BLaER1 (cell line): ENCODE data around the gene ARID1B.

Experiments
- H3K27ac ChIP-seq: shearing (Covaris generic); formaldehyde crosslinking; 2 replicates; pipeline ENCODE4 v1.8.1; 2022
- H3K27me3 ChIP-seq: shearing (Covaris generic); formaldehyde crosslinking; 2 replicates; pipeline ENCODE4 v1.8.1; 2022
- H3K36me3 ChIP-seq: shearing (Covaris generic); formaldehyde crosslinking; 2 replicates; pipeline ENCODE4 v1.8.1; 2022
- H3K4me1 ChIP-seq: shearing (Covaris generic); formaldehyde crosslinking; 2 replicates; pipeline ENCODE4 v1.8.1; 2022
- H3K4me2 ChIP-seq: shearing (Covaris generic); formaldehyde crosslinking; 2 replicates; pipeline ENCODE4 v1.8.1; 2022
- H3K4me3 ChIP-seq: shearing (Covaris generic); formaldehyde crosslinking; 2 replicates; pipeline ENCODE4 v1.8.1; 2022
- H3K9ac ChIP-seq: shearing (Covaris generic); formaldehyde crosslinking; 2 replicates; pipeline ENCODE4 v1.8.1; 2022
- H3K9me3 ChIP-seq: shearing (Covaris generic); formaldehyde crosslinking; 2 replicates; pipeline ENCODE4 v1.8.1; 2022
- H4K20me1 ChIP-seq: shearing (Covaris generic); formaldehyde crosslinking; 2 replicates; pipeline ENCODE4 v1.8.1; 2022
- Cebpa-rat ChIP-seq: shearing (Covaris generic); IDR thresholded peaks from 2 replicates; pipeline ENCODE4 v1.8.1; 2022

The ARID1B gene

DNA sequence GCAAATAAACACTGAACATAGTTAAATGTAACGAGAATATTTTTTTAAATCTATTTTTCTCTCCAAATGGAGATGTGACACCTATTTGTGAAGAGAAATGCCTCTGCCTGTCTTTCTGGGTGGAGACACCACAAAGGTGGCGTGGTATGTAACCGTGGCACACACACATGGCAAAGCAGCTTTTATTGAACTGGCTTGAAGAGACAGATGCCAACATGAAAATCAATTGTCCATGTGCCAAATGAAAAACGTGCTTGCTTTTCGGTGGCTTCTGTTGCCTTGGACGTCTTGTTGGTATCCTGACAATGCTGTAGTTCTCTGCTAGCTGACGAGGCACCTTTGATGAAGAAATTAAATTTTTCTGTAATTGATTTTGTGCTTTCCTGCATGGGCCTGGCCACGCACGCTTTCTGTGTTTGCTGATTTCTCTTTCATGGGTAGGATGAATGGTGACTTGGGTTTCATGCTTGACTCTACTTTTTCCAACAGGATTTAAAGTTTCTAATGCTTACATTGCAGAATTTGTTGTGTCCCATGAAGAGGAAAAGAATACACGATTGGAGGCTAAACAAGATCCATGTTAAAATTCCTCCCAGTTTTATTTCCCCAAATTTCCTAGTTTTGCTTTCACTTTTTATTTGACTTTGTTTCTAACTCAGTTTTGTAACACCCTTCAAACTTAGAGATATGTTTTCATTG is 343.5 kb downstream of the ARID1B start:
- Histone ChIP-seq H3K4me2 (no peak overlapping the region), H3K27me3 (no peaks in the 10 kb centered on the region), H3K4me3 (no peak overlapping the region), H3K9ac (no peak overlapping the region), H3K4me1 (no peaks in the 10 kb centered on the region), H4K20me1 (peaks cover 35% of the 10 kb centered on the region; the same call in 1 of the 2 replicates), H3K9me3 (no peaks in the 10 kb centered on the region), H3K36me3 (peaks cover 64% of the 10 kb centered on the region), H3K27ac (no peak overlapping the region)
- no peak for TF ChIP-seq Cebpa-rat

DNA sequence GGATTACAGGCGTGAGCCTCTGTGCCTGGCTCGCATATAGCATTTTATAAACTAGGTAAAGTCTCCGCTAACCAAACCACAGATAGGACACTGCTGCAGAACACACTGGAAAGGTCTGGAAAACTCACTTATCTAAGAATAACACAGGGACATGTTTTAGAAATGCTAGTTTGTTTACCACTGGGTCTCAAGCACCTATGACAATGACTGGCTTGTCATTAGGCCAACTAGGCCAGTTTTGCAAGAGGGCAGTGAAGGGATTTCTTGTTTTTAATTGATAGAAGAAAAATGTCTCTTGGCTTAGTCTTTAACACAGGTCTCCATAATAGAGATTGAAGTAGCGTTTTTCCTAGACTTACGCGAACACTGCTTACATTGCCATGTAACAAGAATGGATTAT is 344.7 kb downstream of the ARID1B start:
- Histone ChIP-seq H3K9ac (no peak overlapping the region), H3K4me2 (no peak overlapping the region), H3K27me3 (no peaks in the 10 kb centered on the region), H4K20me1 (peaks cover 24% of the 10 kb centered on the region; the same call in 1 of the 2 replicates), H3K4me1 (no peaks in the 10 kb centered on the region), H3K9me3 (no peaks in the 10 kb centered on the region), H3K36me3 (peaks cover 68% of the 10 kb centered on the region), H3K27ac (no peak overlapping the region), H3K4me3 (no peak overlapping the region)
- no peak for TF ChIP-seq Cebpa-rat

DNA sequence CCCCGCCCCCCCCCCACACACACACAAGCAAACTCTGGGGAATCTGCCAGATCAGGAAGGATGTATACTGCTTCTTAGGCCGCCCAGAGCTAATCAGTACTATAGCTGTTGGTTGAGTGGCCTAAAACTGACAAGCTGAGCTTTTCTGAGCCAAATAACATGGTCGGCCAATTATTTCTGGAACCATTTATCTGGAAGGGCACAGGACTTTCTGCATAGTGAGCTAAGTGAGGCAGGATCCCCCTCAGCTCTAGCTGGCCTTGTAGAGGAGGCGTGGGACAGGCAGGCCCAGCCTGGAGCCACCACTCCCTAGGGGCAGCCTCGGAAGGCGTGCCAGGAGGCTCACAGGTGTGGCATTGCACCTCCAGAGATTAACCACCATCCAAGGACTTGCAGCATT is 346.1 kb downstream of the ARID1B start:
- no peaks in the 10 kb centered on the region for H3K4me1 ChIP-seq
- H3K36me3 ChIP-seq = peaks cover 69% of the 10 kb centered on the region
- no peak overlapping the region for H3K4me2 ChIP-seq
- H3K9ac ChIP-seq = no peak overlapping the region
- H3K27ac ChIP-seq = no peak overlapping the region
- no peak for TF ChIP-seq Cebpa-rat
- no peaks in the 10 kb centered on the region for H3K9me3 ChIP-seq
- no peak overlapping the region for H3K4me3 ChIP-seq
- H3K27me3 ChIP-seq = no peaks in the 10 kb centered on the region
- H4K20me1 ChIP-seq = peaks cover 18% of the 10 kb centered on the region

DNA sequence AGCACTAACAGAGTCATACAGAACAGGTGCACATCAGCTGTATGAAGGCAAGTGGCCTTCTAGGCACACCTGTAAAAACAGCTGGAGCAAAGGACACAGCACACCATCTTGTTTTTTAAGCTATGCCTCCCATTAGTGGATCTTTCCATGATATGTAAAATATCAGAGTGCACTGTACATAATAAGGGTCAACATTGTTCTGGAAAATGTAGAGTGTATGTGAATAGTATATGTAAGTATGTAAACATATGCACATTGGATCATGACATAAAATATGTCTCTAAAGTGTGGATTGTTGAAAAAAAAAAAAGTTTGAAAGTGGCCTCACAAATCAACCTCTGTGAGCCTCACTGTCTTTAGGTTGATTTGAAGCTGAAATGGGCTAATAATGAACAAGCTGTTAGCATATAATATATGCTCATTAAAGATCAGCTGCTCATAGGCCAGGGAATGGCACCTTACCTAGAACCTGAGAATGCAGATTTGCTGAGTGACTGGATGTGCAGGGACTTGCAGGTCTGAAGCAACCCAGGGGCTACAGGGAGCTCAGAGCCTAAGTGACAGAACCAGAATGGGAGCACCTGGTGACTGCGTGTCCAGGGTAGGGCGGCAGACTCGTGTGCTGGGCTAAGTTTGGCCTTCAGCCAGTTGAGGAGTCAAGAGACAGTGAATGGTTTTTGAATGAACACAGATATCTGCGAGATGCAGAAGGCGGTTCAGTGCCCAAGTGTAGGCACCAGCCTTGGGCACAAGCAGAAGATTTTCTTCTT is 347.5 kb downstream of the ARID1B start:
- Histone ChIP-seq H3K36me3 (peaks cover 70% of the 10 kb centered on the region), H3K9ac (no peak overlapping the region), H3K4me2 (no peak overlapping the region), H3K27me3 (no peaks in the 10 kb centered on the region), H3K4me3 (no peak overlapping the region), H3K4me1 (0 out of 2 replicates have a peak, but pooled peaks cover 5% of the 10 kb centered on the region), H3K27ac (no peak overlapping the region), H3K9me3 (no peaks in the 10 kb centered on the region), H4K20me1 (peaks cover 25% of the 10 kb centered on the region)
- TF ChIP-seq Cebpa-rat = no peak

DNA sequence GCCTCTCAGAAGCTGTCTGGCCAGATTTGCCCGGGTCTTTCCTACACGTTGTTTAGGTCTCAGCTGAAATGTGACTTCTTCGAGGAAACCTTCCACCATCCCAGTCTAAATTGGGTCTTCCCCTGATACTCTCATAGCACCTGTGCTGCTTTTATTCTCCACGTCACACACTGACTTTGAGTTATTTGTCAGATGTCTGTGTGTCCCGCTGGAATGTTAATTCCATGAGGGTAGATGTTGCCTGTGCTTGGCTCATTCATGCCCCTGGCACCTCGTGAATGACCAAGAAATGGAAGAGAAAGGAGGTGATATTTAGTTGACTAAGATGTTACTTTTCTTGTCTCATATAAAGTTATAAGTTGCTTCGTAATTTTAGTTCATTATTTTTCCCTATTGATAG is 348.4 kb downstream of the ARID1B start:
- Histone ChIP-seq H3K27me3 (no peaks in the 10 kb centered on the region), H3K9ac (no peak overlapping the region), H3K36me3 (peaks cover 66% of the 10 kb centered on the region), H3K9me3 (no peaks in the 10 kb centered on the region), H4K20me1 (peaks cover 32% of the 10 kb centered on the region), H3K4me2 (no peak overlapping the region), H3K27ac (no peak overlapping the region), H3K4me1 (0 out of 2 replicates have a peak, but pooled peaks cover 5% of the 10 kb centered on the region), H3K4me3 (no peak overlapping the region)
- no peak for TF ChIP-seq Cebpa-rat

DNA sequence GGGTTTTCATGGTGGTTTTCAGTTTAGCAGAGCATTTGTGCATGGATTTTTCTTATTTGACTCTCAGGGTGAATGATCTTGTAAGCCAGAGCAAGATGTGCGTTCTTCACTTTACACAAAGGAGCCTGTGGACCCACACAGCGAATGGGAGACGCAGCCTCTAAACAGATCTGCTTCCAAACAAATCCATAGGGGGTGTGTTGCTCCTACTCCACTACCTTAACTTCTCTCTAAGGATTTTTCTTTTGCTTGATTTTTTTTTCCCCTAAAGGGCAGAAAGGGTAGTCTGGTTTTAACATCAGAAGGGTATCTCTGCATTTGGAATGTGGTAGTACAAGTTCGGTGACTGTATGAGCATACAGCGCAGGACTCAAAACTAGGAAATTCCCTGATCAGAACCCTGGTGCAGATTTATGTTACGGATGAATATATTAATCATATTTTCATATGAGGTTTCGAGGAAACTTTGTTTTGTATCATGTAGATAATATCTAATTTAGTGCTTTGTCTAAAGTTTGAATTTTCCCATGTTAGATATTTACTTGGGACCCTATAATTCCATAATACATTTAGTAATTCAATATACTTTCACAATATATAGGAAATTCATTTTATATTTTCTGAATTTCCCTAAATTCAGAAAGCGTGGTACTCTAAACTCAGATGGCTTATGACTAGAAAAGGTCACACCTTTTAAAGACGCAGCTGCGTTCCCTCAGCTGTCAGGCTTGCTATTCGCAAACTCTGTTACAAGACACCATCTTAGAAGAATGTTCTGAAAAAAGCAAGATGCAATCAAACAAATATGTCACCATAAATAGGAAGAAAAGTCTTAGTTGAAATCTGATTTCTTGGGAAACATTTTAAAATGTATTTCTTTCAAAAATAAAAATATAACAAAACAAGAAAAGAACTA is 349.3 kb downstream of the ARID1B start:
- Histone ChIP-seq H3K27me3 (no peaks in the 10 kb centered on the region), H3K36me3 (peaks cover 75% of the 10 kb centered on the region), H3K9ac (no peak overlapping the region), H3K4me2 (no peak overlapping the region), H4K20me1 (peaks cover 35% of the 10 kb centered on the region), H3K4me3 (no peak overlapping the region), H3K27ac (no peak overlapping the region), H3K9me3 (no peaks in the 10 kb centered on the region), H3K4me1 (0 out of 2 replicates have a peak, but pooled peaks cover 5% of the 10 kb centered on the region)
- TF ChIP-seq Cebpa-rat = no peak

DNA sequence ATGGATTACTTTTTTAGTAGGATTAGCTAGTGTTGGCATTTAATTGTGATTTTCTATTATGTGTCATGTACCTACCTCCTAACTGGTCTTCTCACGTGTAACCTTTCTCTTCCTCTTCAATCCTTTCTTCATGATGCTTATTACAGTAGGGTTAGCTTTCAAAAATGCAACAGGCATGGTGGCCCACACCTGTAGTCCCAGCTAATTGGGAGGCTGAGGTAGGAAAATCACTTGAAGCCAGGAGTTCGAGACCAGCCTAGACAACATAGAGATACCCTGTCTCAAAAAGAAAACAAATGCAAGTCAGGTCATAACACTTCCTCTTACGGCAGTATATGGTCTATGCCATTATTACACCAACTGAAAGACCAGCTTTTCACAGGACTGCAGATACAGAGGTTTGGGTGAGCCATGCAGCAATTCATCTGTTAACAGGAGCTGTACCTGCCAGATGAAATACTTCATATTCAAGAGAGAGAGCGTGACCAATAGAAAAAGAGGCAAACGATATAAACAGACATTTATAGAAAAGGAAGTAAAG is 351.1 kb downstream of the ARID1B start:
- Histone ChIP-seq H4K20me1 (peaks cover 43% of the 10 kb centered on the region), H3K9ac (no peak overlapping the region), H3K36me3 (peaks cover 82% of the 10 kb centered on the region), H3K9me3 (no peaks in the 10 kb centered on the region), H3K4me3 (no peak overlapping the region), H3K4me2 (no peak overlapping the region), H3K4me1 (0 out of 2 replicates have a peak, but pooled peaks cover 5% of the 10 kb centered on the region), H3K27ac (no peak overlapping the region), H3K27me3 (no peaks in the 10 kb centered on the region)
- TF ChIP-seq Cebpa-rat = no peak

DNA sequence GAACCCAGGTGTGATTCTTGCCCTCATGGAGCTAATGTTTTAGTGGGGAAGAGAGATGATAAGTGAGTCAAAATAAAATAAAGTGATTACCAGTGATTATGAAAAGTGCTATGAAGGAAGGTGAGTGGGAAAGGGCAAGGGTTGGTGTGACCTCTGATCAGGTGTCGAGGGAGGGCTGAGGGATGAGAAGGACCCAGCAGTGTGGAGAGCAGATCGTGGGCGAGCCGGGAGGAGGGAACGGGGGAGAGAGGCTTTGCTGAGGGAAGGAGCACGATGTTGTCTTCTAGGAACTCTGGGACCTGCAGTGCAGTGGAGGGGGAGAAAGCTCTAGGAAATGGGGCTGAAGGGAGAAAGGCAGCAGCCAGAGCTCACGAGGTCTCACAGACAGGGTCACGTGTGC is 354.1 kb downstream of the ARID1B start:
- H3K36me3 ChIP-seq = peaks cover 84% of the 10 kb centered on the region

DNA sequence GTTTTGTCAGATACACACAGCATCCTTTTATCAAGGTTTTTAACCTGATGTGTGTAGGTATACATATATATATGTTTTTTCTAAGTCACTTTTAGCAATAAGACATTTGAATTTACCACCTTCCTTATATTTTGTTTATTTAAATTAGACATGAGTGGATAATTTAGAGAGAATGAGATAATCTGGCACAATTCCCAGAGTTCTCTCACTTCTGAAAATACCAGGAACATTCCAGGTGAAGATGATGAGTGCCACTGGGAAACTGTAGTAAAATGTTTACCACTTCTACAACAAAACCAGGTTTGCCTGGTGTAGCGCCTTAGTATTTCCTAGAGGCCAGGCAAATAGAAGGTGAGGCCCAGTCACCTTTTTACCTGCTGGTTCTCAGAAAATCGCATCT is 356.7 kb downstream of the ARID1B start:
- H3K36me3 ChIP-seq = peaks cover 90% of the 10 kb centered on the region
- no peaks in the 10 kb centered on the region for H3K9me3 ChIP-seq
- H3K4me2 ChIP-seq = no peak overlapping the region
- peaks cover 45% of the 10 kb centered on the region; the same call in 1 of the 2 replicates for H4K20me1 ChIP-seq
- H3K27me3 ChIP-seq = no peaks in the 10 kb centered on the region
- 0 out of 2 replicates have a peak, but pooled peaks cover 5% of the 10 kb centered on the region for H3K4me1 ChIP-seq
- TF ChIP-seq Cebpa-rat = no peak
- no peak overlapping the region for H3K4me3 ChIP-seq
- H3K27ac ChIP-seq = no peak overlapping the region
- H3K9ac ChIP-seq = no peak overlapping the region

More for the DNA sequence above, 354.1 kb downstream of the ARID1B start:
- Histone ChIP-seq H3K27me3 (no peaks in the 10 kb centered on the region), H3K9me3 (no peaks in the 10 kb centered on the region), H3K4me3 (no peak overlapping the region), H3K27ac (no peak overlapping the region), H3K4me2 (no peak overlapping the region), H4K20me1 (peaks cover 45% of the 10 kb centered on the region), H3K4me1 (0 out of 2 replicates have a peak, but pooled peaks cover 5% of the 10 kb centered on the region), H3K9ac (no peak overlapping the region)
- TF ChIP-seq Cebpa-rat = no peak
